GM21390 (cell line): ENCODE measurements around the gene PPIL4.
A peak's percentile ranks its signal among the peaks of the same experiment; 100 is the strongest.
"Not testable (repeated sequence)": the region's sequence is repeated elsewhere in the genome, so short reads cannot be mapped to it uniquely, and the experiment has no call there.

ENCODE experiments used
- ATAC-seq: cut with Tn5 transposase; IDR thresholded peaks from one replicate; pipeline ENCODE4 v1.9.1; 2021; ENCODE audit not compliant: unreplicated experiment

The PPIL4 gene

GRCh38 chr6:149483849-149484655, 61.8 kb downstream of the PPIL4 start:
- no peak for ATAC-seq

- ATAC-seq = no peak
Measured at GRCh38 chr6:149483334-149483725, 62.5 kb downstream of the PPIL4 start.

- no peak for ATAC-seq
Measured at GRCh38 chr6:149482545-149483333, 63.1 kb downstream of the PPIL4 start.

- peak; percentile 21 for ATAC-seq
Measured at GRCh38 chr6:149480502-149481280, 65.2 kb downstream of the PPIL4 start.

- no peak for ATAC-seq
Measured at GRCh38 chr6:149478631-149479314, 67.1 kb downstream of the PPIL4 start.

- no peak for ATAC-seq
Measured at GRCh38 chr6:149477544-149477943, 68.3 kb downstream of the PPIL4 start.

GRCh38 chr6:149476789-149477455, 68.9 kb downstream of the PPIL4 start:
- no peak for ATAC-seq

- peak; percentile 33 for ATAC-seq
Measured at GRCh38 chr6:149474108-149474935, 71.5 kb downstream of the PPIL4 start.

- no peak for ATAC-seq
Measured at GRCh38 chr6:149473080-149474052, 72.5 kb downstream of the PPIL4 start.

GRCh38 chr6:149472241-149472640, 73.6 kb downstream of the PPIL4 start:
- no peak for ATAC-seq

GRCh38 chr6:149471801-149472200, 74.0 kb downstream of the PPIL4 start:
- peak; percentile 39 for ATAC-seq

GRCh38 chr6:149470948-149471347, 74.9 kb downstream of the PPIL4 start:
- ATAC-seq = no peak

GRCh38 chr6:149468179-149468578, 77.7 kb downstream of the PPIL4 start:
- no peak for ATAC-seq

GRCh38 chr6:149467265-149467664, 78.6 kb downstream of the PPIL4 start:
- no peak for ATAC-seq

GRCh38 chr6:149464411-149464810, 81.4 kb downstream of the PPIL4 start:
- no peak for ATAC-seq

GRCh38 chr6:149463781-149464180, 82.1 kb downstream of the PPIL4 start:
- no peak for ATAC-seq

GRCh38 chr6:149462712-149463111, 83.1 kb downstream of the PPIL4 start:
- not testable (repeated sequence) for ATAC-seq

GRCh38 chr6:149461670-149462069, 84.2 kb downstream of the PPIL4 start:
- no peak for ATAC-seq
